LNCaP clone FGC (cell line): ENCODE measurements around the gene NCOA1.

Experiments used
- DNase-seq: peaks from one replicate; pipeline ENCODE4 v3.0.0-alpha.2; 2011; ENCODE audit warnings: low read depth
- H3K4me3 ChIP-seq: 2 replicates; pipeline ENCODE4 v1.5.1; 2011; ENCODE audit warnings: mild to moderate bottlenecking, low read depth, low read length, control low read depth
- TF ChIP-seq, protein P1 (sequence below): IDR thresholded peaks from 2 replicates; pipeline ENCODE4 v1.5.1; 2012; ENCODE audit warnings: mild to moderate bottlenecking; ENCODE audit not compliant: control insufficient read depth, insufficient read depth; ENCODE audit errors: extremely low read depth

NCOA1 gene

DNA sequence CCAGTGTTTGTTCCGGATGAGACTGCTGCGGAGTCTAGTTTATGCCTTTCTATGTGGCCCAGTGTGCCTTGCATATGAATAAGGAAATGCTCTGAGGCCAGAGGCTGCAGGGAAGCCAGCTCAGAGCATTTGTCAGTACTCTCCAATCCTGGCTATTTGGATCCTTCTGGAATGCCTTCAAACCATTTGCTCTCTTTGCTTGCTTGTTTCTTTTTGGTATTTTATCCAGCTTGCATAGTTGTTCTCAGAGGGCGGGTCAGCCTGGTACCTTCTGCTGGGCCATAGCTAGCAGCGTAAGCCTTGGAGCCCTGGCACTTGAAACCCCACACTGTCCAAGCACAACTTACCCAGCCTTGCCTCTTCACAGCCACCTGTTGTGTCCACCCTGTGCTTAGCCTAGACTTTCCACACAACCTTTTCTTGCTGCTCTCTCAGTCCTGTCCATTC lies 322.7 kb downstream of the NCOA1 start:
- no peak overlapping the region for H3K4me3 ChIP-seq
- TF ChIP-seq, protein P1, sequence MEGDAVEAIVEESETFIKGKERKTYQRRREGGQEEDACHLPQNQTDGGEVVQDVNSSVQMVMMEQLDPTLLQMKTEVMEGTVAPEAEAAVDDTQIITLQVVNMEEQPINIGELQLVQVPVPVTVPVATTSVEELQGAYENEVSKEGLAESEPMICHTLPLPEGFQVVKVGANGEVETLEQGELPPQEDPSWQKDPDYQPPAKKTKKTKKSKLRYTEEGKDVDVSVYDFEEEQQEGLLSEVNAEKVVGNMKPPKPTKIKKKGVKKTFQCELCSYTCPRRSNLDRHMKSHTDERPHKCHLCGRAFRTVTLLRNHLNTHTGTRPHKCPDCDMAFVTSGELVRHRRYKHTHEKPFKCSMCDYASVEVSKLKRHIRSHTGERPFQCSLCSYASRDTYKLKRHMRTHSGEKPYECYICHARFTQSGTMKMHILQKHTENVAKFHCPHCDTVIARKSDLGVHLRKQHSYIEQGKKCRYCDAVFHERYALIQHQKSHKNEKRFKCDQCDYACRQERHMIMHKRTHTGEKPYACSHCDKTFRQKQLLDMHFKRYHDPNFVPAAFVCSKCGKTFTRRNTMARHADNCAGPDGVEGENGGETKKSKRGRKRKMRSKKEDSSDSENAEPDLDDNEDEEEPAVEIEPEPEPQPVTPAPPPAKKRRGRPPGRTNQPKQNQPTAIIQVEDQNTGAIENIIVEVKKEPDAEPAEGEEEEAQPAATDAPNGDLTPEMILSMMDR: no peak
- no peak for DNase-seq

DNA sequence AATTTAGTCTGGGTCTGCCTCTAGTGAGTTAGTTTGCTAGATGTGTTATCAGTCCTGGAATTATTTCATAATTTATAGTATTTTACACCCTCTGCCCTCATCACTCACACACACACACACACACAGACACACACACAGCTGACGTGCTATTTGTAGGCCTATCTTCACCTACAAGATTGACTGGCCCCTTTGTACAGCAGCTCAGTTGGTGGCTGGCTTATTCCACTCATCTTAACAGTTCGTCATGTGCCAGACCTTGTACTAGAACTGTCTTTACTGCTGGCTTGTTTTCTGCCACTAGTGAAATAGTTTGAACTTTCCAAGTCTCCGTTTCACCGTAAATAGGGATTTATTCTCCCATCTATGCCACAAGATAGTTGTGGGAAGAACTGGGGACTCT lies 323.5 kb downstream of the NCOA1 start:
- H3K4me3 ChIP-seq: no peak overlapping the region
- no peak for DNase-seq
- TF ChIP-seq, protein P1: no peak

DNA sequence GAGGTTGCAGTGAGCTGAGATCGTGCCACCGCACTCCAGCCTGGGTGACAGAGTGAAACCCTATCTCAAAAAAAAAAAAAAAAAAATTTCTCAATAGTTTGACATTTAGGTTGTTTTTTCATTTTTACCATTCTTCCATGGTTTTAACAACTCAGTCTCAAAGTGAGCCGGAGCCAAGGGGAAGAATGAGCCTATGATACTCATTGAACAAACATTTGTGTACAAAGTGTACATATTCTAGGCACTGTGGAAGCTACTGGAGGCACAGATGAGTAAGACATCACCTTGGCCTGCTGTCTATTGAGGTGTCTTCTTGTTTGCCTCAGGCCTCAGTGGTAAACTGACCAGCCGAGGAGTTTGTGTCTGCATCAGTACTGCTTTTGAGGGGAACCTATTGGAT lies 324.1 kb downstream of the NCOA1 start:
- TF ChIP-seq, protein P1: no peak
- H3K4me3 ChIP-seq: no peak overlapping the region
- no peak for DNase-seq

DNA sequence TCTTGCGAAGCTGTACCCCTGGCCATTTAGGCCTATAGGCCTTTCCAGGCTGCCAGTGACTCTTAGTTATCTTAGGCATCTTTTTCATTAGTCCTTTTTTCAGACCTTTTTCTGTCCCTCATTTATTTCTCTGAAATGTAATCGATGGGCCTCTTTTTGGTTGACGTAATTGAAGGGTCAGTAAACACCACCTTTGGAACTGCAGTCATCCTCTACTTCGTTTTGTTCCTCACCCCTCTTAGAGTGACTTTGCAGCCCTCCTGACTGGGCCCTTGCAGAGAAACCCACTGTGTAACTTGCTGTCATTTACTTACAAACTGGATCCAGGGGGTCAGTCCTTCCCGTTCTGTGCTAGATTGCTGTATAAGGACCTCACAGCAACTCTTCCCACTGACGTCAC lies 325.4 kb downstream of the NCOA1 start:
- TF ChIP-seq, protein P1: no peak
- no peak for DNase-seq
- no peak overlapping the region for H3K4me3 ChIP-seq

DNA sequence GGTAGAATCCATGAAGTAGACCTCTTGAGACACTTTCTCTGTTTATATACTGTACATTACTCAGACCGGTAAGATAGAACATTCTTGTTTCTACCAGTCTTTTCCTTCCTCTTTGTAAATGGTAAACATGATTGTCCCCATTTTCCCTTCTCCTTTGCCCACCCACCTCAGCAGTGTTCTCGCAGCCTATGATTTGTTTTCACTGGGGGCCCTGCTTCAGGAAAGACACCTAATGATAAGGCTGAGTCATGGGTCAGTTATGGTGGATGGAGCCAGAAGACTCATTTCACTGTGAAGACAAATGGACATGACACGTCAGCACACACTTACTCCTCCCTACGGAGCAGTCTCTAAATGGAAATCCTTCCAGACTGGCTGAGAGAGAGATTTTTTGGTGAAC lies 325.8 kb downstream of the NCOA1 start:
- no peak overlapping the region for H3K4me3 ChIP-seq
- TF ChIP-seq, protein P1: no peak
- DNase-seq: no peak

DNA sequence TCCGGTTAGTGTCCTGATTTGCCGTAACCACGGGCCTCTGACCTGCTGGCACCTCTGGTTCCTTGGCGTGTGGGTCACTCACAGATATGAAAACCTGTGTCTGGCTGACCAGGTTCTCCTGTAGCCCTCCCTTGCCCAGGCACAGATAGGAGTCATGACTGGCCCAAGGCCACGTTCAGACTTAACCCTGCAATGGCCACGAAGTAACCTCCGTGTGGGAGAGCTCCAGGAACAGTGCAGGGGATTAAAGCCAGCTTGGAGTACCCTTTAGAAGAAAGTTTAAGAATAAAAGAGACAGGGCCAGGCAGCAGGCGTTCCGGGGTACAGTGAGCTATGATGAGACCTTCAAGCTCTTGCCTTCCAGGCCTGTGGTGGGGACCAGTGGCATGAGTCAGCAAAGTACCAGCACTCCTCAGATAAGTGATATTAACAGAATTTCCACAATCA lies 327.7 kb downstream of the NCOA1 start:
- TF ChIP-seq, protein P1: no peak
- H3K4me3 ChIP-seq: no peak overlapping the region
- DNase-seq: no peak

DNA sequence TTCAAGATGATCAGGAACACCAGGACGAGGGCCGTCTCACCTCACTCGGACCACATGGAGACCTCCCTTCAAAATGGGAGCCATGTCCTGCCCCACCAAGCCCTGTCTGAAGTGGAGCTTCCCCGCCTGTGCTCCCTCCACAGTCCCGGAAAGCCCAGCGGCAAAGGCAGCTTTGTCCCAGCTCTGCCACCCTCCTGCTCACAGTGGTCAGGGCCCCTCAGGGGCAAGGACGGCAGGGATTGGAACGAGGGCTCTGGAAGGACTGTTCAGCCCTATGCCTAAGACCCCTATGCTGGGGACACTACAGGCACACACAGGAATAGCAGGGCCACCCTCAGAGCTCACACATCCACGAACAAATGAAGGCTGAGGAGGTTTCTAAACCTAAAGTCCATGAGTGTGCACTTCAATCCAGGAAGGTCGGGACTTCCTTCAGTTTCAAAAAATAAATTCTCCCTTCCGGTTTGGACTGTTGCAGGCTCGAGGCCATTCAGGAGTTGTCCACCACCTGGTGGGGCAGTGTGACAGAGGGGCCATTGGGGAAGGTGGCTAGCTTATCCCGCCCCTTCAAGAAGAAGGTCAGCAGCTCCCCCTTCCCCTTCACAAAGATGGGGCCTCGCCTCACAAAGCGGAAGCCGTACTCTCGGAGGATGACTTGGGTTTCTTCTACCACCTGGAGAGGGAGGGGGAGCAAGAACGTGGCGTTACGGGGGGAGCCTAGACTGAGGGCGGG lies 328.6 kb downstream of the NCOA1 start:
- TF ChIP-seq, protein P1: no peak
- DNase-seq: no peak
- no peak overlapping the region for H3K4me3 ChIP-seq
